Loucy (cell line): ENCODE measurements around the gene TRMT61A.

Experiments
- H2AFZ ChIP-seq: fragments of 200-600 bp; sonication (generic); 2 replicates; pipeline ENCODE4 v1.6.0; 2016; ENCODE audit warnings: antibody characterized with exemption, mild to moderate bottlenecking, low read length, moderate library complexity
- H3F3A ChIP-seq: fragments of 200-600 bp; 2 replicates; pipeline ENCODE4 v1.6.0; 2016; ENCODE audit warnings: antibody characterized with exemption, low read depth, mild to moderate bottlenecking
- H3K27me3 ChIP-seq: fragments of 200-600 bp; sonication (generic); 2 replicates; pipeline ENCODE4 v1.6.1; 2014; ENCODE audit warnings: low read length, mild to moderate bottlenecking; ENCODE audit not compliant: insufficient read depth, poor library complexity, severe bottlenecking
- H3K36me3 ChIP-seq: fragments of 200-600 bp; sonication (generic); 2 replicates; pipeline ENCODE4 v1.6.1; 2016; ENCODE audit warnings: low read length; ENCODE audit not compliant: insufficient read depth
- H3K4me1 ChIP-seq: fragments of 200-600 bp; sonication (generic); 2 replicates; pipeline ENCODE4 v1.5.1; 2014; ENCODE audit warnings: low read length, mild to moderate bottlenecking; ENCODE audit not compliant: insufficient read depth, poor library complexity, severe bottlenecking
- H3K4me2 ChIP-seq: fragments of 200-600 bp; sonication (generic); 2 replicates; pipeline ENCODE4 v1.6.0; 2014; ENCODE audit warnings: antibody characterized with exemption, low read length, low read depth, mild to moderate bottlenecking; ENCODE audit not compliant: poor library complexity, severe bottlenecking
- H3K4me3 ChIP-seq: fragments of 200-600 bp; sonication (generic); 2 replicates; pipeline ENCODE4 v1.5.1; 2014; ENCODE audit warnings: low read length, mild to moderate bottlenecking, mixed read lengths; ENCODE audit not compliant: poor library complexity, severe bottlenecking
- H3K79me2 ChIP-seq: fragments of 200-600 bp; sonication (generic); 2 replicates; pipeline ENCODE4 v1.6.1; 2014; ENCODE audit warnings: low read length; ENCODE audit not compliant: insufficient read depth
- H3K9ac ChIP-seq: fragments of 200-600 bp; sonication (generic); 2 replicates; pipeline ENCODE4 v1.6.0; 2014; ENCODE audit warnings: mild to moderate bottlenecking, low read depth, low read length, moderate library complexity; ENCODE audit not compliant: poor library complexity, severe bottlenecking
- H3K9me2 ChIP-seq: fragments of 200-600 bp; sonication (generic); replicated peaks from 2 replicates; pipeline ENCODE4 v1.6.1; 2016; ENCODE audit warnings: low read depth, low read length, mixed read lengths
- H3K9me3 ChIP-seq: fragments of 200-600 bp; sonication (generic); 2 replicates; pipeline ENCODE4 v1.6.1; 2014; ENCODE audit warnings: mild to moderate bottlenecking, antibody characterized with exemption, low read length, low read depth; ENCODE audit not compliant: insufficient read depth
- H4K20me1 ChIP-seq: fragments of 200-600 bp; sonication (generic); 2 replicates; pipeline ENCODE4 v1.6.0; 2014; ENCODE audit warnings: antibody characterized with exemption, low read length, mild to moderate bottlenecking; ENCODE audit not compliant: insufficient read depth, poor library complexity, severe bottlenecking
- CTCF ChIP-seq: fragments of 200-600 bp; sonication (generic); conservative IDR thresholded peaks from 2 replicates; pipeline ENCODE4 v1.5.1; 2014; ENCODE audit warnings: mild to moderate bottlenecking, antibody characterized with exemption, low read length
- EZH2phosphoT487 ChIP-seq: fragments of 200-600 bp; IDR thresholded peaks from 2 replicates; pipeline ENCODE4 v1.6.1; 2018; ENCODE audit warnings: antibody characterized with exemption, mild to moderate bottlenecking, moderate library complexity, borderline replicate concordance

The TRMT61A gene

DNA sequence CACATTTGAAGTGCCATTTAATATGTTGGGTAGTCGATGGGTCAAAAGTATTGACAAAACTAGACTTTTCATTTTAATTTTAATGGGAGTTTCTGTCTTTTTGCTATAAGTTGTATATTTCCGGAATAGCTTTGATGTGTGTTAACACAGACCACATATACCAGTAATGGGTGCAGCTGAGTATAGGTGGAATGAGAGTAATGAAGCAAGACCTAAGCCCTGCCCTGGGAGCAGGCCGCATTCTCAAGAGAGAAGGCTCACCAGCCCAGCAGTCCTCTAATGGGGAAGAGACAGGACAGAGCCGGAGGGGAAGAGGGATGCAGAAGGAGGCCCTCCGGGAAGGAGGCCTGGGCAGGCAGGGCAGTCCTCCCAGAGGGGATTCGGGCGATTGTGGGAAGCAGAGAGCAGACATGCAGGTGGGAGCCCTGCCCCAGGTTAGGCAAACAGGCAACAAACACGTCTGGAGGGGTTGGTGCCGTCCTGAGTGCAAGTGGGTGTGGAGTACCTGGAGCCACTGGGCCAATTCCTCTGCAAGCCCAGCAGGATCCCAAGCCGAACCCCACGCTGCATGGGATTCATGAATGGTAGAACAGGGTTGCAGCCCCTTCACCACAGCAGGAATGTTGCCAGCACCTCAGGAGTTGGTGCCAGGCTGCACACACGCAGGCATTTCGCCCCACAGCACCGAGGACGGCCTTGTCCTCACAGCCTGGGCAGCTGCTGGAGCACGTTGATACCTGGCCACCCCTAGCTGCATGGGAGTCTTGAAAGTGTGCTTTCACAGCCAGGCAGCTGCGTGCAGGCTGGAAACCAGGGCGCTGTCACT is 14.2 kb upstream of the TRMT61A start:
- Histone ChIP-seq H3K4me3 (no peak overlapping the region), H3K36me3 (no peaks in the 10 kb centered on the region), H3K9me3 (no peaks in the 10 kb centered on the region), H2AFZ (no peak overlapping the region), H3K4me2 (no peak overlapping the region), H4K20me1 (no peaks in the 10 kb centered on the region), H3F3A (no peaks in the 10 kb centered on the region), H3K9me2 (no peaks in the 10 kb centered on the region), H3K27me3 (no peaks in the 10 kb centered on the region), H3K9ac (no peak overlapping the region), H3K79me2 (no peaks in the 10 kb centered on the region), H3K4me1 (no peaks in the 10 kb centered on the region)
- TF ChIP-seq EZH2phosphoT487 (no peak), CTCF (no peak)

GRCh38 chr14:103516426-103517173 is 12.4 kb upstream of the TRMT61A start:
- no peak overlapping the region for H3K4me3 ChIP-seq
- H3K9me2 ChIP-seq: no peaks in the 10 kb centered on the region
- no peaks in the 10 kb centered on the region for H3K36me3 ChIP-seq
- no peak overlapping the region for H3K4me2 ChIP-seq
- no peak overlapping the region for H3K9ac ChIP-seq
- H3K27me3 ChIP-seq: no peaks in the 10 kb centered on the region
- H3K79me2 ChIP-seq: no peaks in the 10 kb centered on the region
- H3F3A ChIP-seq: no peaks in the 10 kb centered on the region
- H2AFZ ChIP-seq: no peak overlapping the region
- peaks cover 4% of the 10 kb centered on the region for H3K4me1 ChIP-seq
- H4K20me1 ChIP-seq: no peaks in the 10 kb centered on the region
- no peaks in the 10 kb centered on the region for H3K9me3 ChIP-seq
- TF ChIP-seq EZH2phosphoT487 (no peak), CTCF (no peak)

GRCh38 chr14:103517174-103517566 is 11.8 kb upstream of the TRMT61A start:
- no peak overlapping the region for H3K9ac ChIP-seq
- H3K4me2 ChIP-seq: no peak overlapping the region
- no peaks in the 10 kb centered on the region for H4K20me1 ChIP-seq
- H3K79me2 ChIP-seq: no peaks in the 10 kb centered on the region
- H3K9me3 ChIP-seq: no peaks in the 10 kb centered on the region
- no peak overlapping the region for H3K4me3 ChIP-seq
- H3K27me3 ChIP-seq: no peaks in the 10 kb centered on the region
- TF ChIP-seq CTCF (no peak), EZH2phosphoT487 (no peak)
- no peak overlapping the region for H2AFZ ChIP-seq
- H3K36me3 ChIP-seq: no peaks in the 10 kb centered on the region
- H3K9me2 ChIP-seq: no peaks in the 10 kb centered on the region
- H3F3A ChIP-seq: no peaks in the 10 kb centered on the region
- peaks cover 4% of the 10 kb centered on the region for H3K4me1 ChIP-seq
